ENCODE data around the gene CCPG1. TPM values are rescaled to one million over a fixed set of nuclear protein-coding genes. Genes with fewer than 3 reads are reported as not detected.
A peak's percentile ranks its signal among the peaks of the same experiment; 100 is the strongest.

The CCPG1 gene
- polyA plus RNA-seq, 3 donors = 21.1 to 196 (median 145) TPM

- H3K27me3 ChIP-seq (ENCODE audit: control insufficient read depth in 2 of 2, insufficient read depth in 2 of 2, low read length in 2 of 2) = no peaks in the 10 kb centered on the region
- Mint-ChIP-seq H3K36me3 (peaks cover 4 to 6% of the 10 kb centered on the region in 2 donors), H3K4me3 (peak overlapping the region in 1 of 2 donors; percentile 63), H3K27me3 (ENCODE audit: low read depth in 3 of 3) (no peaks in the 10 kb centered on the region), H3K27ac (peak overlapping the region; percentile 86 to 94 (median 92)), H3K9me3 (peaks cover 0 to 1% (median 0%) of the 10 kb centered on the region in 7 donors), H3K4me1 (peaks cover 45% of the 10 kb centered on the region)
- no peak overlapping the region for H3K9ac ChIP-seq (ENCODE audit: insufficient read depth, low read length, poor library complexity, severe bottlenecking)
- H2AFZ ChIP-seq (ENCODE audit: insufficient read depth, low read depth, low read length, poor library complexity, severe bottlenecking) = peak overlapping the region; percentile 30
- peak overlapping the region; percentile 64 for H3K4me2 ChIP-seq (replicated peaks; ENCODE audit: extremely low read depth, low read length, poor library complexity, severe bottlenecking)
- no peaks in the 10 kb centered on the region for H3K9me3 ChIP-seq (replicated peaks in 1 of 2; ENCODE audit: control insufficient read depth in 1 of 2, insufficient read depth in 1 of 2, low read length in 2 of 2)
- peak overlapping the region in 1 of 3 experiments; percentile 39 for H3K4me3 ChIP-seq (replicated peaks in 1 of 3; ENCODE audit: low read depth in 2 of 3, low read length in 3 of 3)
- H4K20me1 ChIP-seq (ENCODE audit: insufficient read depth, low read length) = no peaks in the 10 kb centered on the region
- peaks cover 45 to 72% of the 10 kb centered on the region in 2 donors for H3K4me1 ChIP-seq (ENCODE audit: control insufficient read depth in 1 of 2, insufficient read depth in 2 of 2, low read length in 2 of 2)
- no peak for TF ChIP-seq CTCF (IDR thresholded peaks at IDR 0.05)
- peaks cover 0 to 14% of the 10 kb centered on the region in 2 donors for H3K36me3 ChIP-seq (replicated peaks in 1 of 2; ENCODE audit: control insufficient read depth in 1 of 2, insufficient read depth in 2 of 2, low read length in 2 of 2)
- no CpG with 5 or more reads among the region's 5 CpGs for whole genome bisulfite sequencing (ENCODE audit: insufficient coverage)
- DNase-seq = peak in 2 of 3 donors; percentile 53 to 65
- peak overlapping the region in 1 of 2 donors; percentile 89 for H3K27ac ChIP-seq (ENCODE audit: low read depth in 1 of 2, low read length in 2 of 2)
- intact Hi-C loops (cut with micrococcal nuclease) = loop anchor here in 1 of 2 donors (10.0 kb wide), 1 partner anchor 82 kb away; the partner anchor contains the start of genes CCPG1 and PIERCE2
- peaks cover 88% of the 10 kb centered on the region for H3K79me2 ChIP-seq (ENCODE audit: insufficient read depth, low read length)
These were observed 85.7 kb downstream of the CCPG1 start for GRCh38 chr15:55322467-55322866.

GRCh38 chr15:55320963-55321362 is 87.2 kb downstream of the CCPG1 start:
- H3K9me3 Mint-ChIP-seq = peaks cover 0 to 1% (median 0%) of the 10 kb centered on the region in 7 donors
- peak overlapping the region in 2 of 7 donors; percentile 15 to 16 for H3K27ac Mint-ChIP-seq
- no peak for DNase-seq
- no peaks in the 10 kb centered on the region for H3K27me3 Mint-ChIP-seq (ENCODE audit: low read depth in 3 of 3)
- no CpG with 5 or more reads among the region's 1 CpG for WGBS (ENCODE audit: insufficient coverage)
- H3K4me2 ChIP-seq (replicated peaks; ENCODE audit: extremely low read depth, low read length, poor library complexity, severe bottlenecking) = no peak overlapping the region
- peaks cover 0 to 17% of the 10 kb centered on the region in 2 donors for H3K36me3 ChIP-seq (replicated peaks in 1 of 2; ENCODE audit: control insufficient read depth in 1 of 2, insufficient read depth in 2 of 2, low read length in 2 of 2)
- no peaks in the 10 kb centered on the region for H3K27me3 ChIP-seq (ENCODE audit: control insufficient read depth in 2 of 2, insufficient read depth in 2 of 2, low read length in 2 of 2)
- peaks cover 96% of the 10 kb centered on the region for H3K79me2 ChIP-seq (ENCODE audit: insufficient read depth, low read length)
- no peak for TF ChIP-seq CTCF (IDR thresholded peaks at IDR 0.05)
- no peak overlapping the region for H3K4me3 Mint-ChIP-seq
- peaks cover 44 to 75% of the 10 kb centered on the region in 2 donors for H3K4me1 ChIP-seq (ENCODE audit: control insufficient read depth in 1 of 2, insufficient read depth in 2 of 2, low read length in 2 of 2)
- peaks cover 55% of the 10 kb centered on the region for H3K4me1 Mint-ChIP-seq
- H3K9me3 ChIP-seq (replicated peaks in 1 of 2; ENCODE audit: control insufficient read depth in 1 of 2, insufficient read depth in 1 of 2, low read length in 2 of 2) = no peaks in the 10 kb centered on the region
- peaks cover 10 to 22% of the 10 kb centered on the region in 2 donors for H3K36me3 Mint-ChIP-seq
- peak overlapping the region in 1 of 2 donors; percentile 12 for H3K27ac ChIP-seq (ENCODE audit: low read depth in 1 of 2, low read length in 2 of 2)
- intact Hi-C loops (cut with micrococcal nuclease) = loop anchor here in 1 of 2 donors (10.0 kb wide), 1 partner anchor 84 kb away; the partner anchor contains the start of genes CCPG1 and PIERCE2
- H4K20me1 ChIP-seq (ENCODE audit: insufficient read depth, low read length) = no peaks in the 10 kb centered on the region
- no peak overlapping the region for H3K4me3 ChIP-seq (replicated peaks in 1 of 3; ENCODE audit: low read depth in 2 of 3, low read length in 3 of 3)
- no peak overlapping the region for H2AFZ ChIP-seq (ENCODE audit: insufficient read depth, low read depth, low read length, poor library complexity, severe bottlenecking)
- H3K9ac ChIP-seq (ENCODE audit: insufficient read depth, low read length, poor library complexity, severe bottlenecking) = no peak overlapping the region
